HepG2 (cell line): Measurements from ENCODE around the gene SPPL2B.

Experiments
- FOSL1 ChIP-seq: sonication (generic); formaldehyde crosslinking; IDR thresholded peaks from 2 replicates; pipeline ENCODE4 v1.9.0; 2021; ENCODE audit warnings: missing genetic modification reagents, borderline replicate concordance
- FOXJ3 ChIP-seq: sonication (generic); formaldehyde crosslinking; IDR thresholded peaks from 2 replicates; pipeline ENCODE4 v1.4.0; 2020; ENCODE audit warnings: missing genetic modification reagents, mild to moderate bottlenecking, borderline replicate concordance
- KDM5A ChIP-seq: fragments of 200-600 bp; sonication (generic); IDR thresholded peaks from 2 replicates; pipeline ENCODE4 v1.7.0; 2018; ENCODE audit warnings: antibody characterized with exemption, mild to moderate bottlenecking, low read length, borderline replicate concordance
- MAFK ChIP-seq, 2 experiments: IDR thresholded peaks in 1 of 2; conservative IDR thresholded peaks in 1 of 2; 2 replicates each; pipeline ENCODE4 v1.6.1; 2011; ENCODE audit warnings: improper control_type of control experiment in 2 of 2, low read length in 2 of 2
- SP1 ChIP-seq, 2 experiments: fragments of 450-650 bp in 1 of 2; sonication (generic) in 1 of 2; formaldehyde crosslinking in 1 of 2; IDR thresholded peaks; 2 replicates each; pipeline versions ENCODE4 v1.4.0 to v1.6.1; 2016 to 2020; ENCODE audit warnings: missing genetic modification reagents in 1 of 2
- ZBTB21 ChIP-seq: sonication (generic); formaldehyde crosslinking; IDR thresholded peaks from 2 replicates; pipeline ENCODE4 v1.4.0; 2020; ENCODE audit warnings: missing genetic modification reagents
- ZNF260 ChIP-seq: sonication (generic); formaldehyde crosslinking; IDR thresholded peaks from 2 replicates; pipeline ENCODE4 v1.4.0; 2020; ENCODE audit warnings: missing genetic modification reagents, low read depth, mild to moderate bottlenecking, borderline replicate concordance
- ZNF33A ChIP-seq: sonication (generic); formaldehyde crosslinking; IDR thresholded peaks from 2 replicates; pipeline ENCODE4 v1.5.1; 2020; ENCODE audit warnings: missing genetic modification reagents, mild to moderate bottlenecking, moderate library complexity, borderline replicate concordance
- TF ChIP-seq, protein P1 (sequence below): sonication (generic); formaldehyde crosslinking; conservative IDR thresholded peaks from 2 replicates; pipeline ENCODE4 v1.4.0; 2020; ENCODE audit warnings: missing genetic modification reagents
- TF ChIP-seq, protein P2 (sequence below): sonication (generic); formaldehyde crosslinking; IDR thresholded peaks from 2 replicates; pipeline ENCODE4 v1.5.0; 2020; ENCODE audit warnings: mild to moderate bottlenecking, missing genetic modification reagents, moderate library complexity
- TF ChIP-seq, protein P3 (sequence below): sonication (generic); formaldehyde crosslinking; IDR thresholded peaks from 2 replicates; pipeline ENCODE4 v1.4.0; 2020; ENCODE audit warnings: missing genetic modification reagents, borderline replicate concordance

DNA sequence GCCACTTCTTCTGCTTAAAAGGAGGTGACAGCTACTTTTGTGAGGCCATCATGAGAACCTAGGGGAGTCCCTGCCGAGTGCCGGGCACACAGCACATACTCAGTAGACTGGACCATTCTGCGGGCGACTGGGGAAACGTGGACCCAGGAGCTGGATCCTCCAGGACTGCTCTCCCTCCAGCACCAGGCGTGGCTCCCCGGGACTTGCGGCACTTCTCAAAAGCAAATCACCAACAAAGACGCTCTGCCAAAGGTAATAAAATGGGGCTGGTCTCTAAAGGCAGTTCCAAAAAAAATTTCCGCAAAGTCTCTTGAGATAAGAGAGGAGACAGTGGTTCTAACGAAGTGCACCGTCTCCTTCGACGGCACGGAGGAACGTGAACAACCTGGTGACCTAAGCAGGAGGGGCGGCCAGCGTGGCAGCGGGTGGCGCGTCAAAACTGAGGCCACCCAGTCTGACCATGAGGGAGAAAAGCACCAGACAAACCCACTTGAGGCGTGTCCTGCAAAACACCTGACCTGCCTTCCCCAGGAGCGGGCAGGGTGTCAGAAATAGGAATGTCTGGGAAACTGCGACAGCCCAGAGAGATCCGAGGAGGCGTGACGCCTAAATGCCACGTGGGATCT lies 30.2 kb downstream of the SPPL2B start:
- TF ChIP-seq FOSL1 (CRISPR knock-in tag) (no peak), ZBTB21 (CRISPR knock-in tag) (no peak), FOXJ3 (CRISPR knock-in tag) (no peak), MAFK (conservative IDR thresholded peaks at IDR 0.05 in 1 of 2, IDR thresholded peaks at IDR 0.05 in 1 of 2; ENCODE audit: low read length in 2 of 2) (no peak), ZNF33A (CRISPR knock-in tag) (no peak), KDM5A (no peak), ZNF260 (CRISPR knock-in tag) (no peak), SP1 (IDR thresholded peaks at IDR 0.05) (no peak), SP1 (CRISPR knock-in tag; IDR thresholded peaks at IDR 0.05) (no peak)
- TF ChIP-seq, protein P1, sequence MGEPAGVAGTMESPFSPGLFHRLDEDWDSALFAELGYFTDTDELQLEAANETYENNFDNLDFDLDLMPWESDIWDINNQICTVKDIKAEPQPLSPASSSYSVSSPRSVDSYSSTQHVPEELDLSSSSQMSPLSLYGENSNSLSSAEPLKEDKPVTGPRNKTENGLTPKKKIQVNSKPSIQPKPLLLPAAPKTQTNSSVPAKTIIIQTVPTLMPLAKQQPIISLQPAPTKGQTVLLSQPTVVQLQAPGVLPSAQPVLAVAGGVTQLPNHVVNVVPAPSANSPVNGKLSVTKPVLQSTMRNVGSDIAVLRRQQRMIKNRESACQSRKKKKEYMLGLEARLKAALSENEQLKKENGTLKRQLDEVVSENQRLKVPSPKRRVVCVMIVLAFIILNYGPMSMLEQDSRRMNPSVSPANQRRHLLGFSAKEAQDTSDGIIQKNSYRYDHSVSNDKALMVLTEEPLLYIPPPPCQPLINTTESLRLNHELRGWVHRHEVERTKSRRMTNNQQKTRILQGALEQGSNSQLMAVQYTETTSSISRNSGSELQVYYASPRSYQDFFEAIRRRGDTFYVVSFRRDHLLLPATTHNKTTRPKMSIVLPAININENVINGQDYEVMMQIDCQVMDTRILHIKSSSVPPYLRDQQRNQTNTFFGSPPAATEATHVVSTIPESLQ (CRISPR knock-in tag), result no peak
- TF ChIP-seq, protein P2, sequence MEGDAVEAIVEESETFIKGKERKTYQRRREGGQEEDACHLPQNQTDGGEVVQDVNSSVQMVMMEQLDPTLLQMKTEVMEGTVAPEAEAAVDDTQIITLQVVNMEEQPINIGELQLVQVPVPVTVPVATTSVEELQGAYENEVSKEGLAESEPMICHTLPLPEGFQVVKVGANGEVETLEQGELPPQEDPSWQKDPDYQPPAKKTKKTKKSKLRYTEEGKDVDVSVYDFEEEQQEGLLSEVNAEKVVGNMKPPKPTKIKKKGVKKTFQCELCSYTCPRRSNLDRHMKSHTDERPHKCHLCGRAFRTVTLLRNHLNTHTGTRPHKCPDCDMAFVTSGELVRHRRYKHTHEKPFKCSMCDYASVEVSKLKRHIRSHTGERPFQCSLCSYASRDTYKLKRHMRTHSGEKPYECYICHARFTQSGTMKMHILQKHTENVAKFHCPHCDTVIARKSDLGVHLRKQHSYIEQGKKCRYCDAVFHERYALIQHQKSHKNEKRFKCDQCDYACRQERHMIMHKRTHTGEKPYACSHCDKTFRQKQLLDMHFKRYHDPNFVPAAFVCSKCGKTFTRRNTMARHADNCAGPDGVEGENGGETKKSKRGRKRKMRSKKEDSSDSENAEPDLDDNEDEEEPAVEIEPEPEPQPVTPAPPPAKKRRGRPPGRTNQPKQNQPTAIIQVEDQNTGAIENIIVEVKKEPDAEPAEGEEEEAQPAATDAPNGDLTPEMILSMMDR (CRISPR knock-in tag), result no peak
- TF ChIP-seq, protein P3, sequence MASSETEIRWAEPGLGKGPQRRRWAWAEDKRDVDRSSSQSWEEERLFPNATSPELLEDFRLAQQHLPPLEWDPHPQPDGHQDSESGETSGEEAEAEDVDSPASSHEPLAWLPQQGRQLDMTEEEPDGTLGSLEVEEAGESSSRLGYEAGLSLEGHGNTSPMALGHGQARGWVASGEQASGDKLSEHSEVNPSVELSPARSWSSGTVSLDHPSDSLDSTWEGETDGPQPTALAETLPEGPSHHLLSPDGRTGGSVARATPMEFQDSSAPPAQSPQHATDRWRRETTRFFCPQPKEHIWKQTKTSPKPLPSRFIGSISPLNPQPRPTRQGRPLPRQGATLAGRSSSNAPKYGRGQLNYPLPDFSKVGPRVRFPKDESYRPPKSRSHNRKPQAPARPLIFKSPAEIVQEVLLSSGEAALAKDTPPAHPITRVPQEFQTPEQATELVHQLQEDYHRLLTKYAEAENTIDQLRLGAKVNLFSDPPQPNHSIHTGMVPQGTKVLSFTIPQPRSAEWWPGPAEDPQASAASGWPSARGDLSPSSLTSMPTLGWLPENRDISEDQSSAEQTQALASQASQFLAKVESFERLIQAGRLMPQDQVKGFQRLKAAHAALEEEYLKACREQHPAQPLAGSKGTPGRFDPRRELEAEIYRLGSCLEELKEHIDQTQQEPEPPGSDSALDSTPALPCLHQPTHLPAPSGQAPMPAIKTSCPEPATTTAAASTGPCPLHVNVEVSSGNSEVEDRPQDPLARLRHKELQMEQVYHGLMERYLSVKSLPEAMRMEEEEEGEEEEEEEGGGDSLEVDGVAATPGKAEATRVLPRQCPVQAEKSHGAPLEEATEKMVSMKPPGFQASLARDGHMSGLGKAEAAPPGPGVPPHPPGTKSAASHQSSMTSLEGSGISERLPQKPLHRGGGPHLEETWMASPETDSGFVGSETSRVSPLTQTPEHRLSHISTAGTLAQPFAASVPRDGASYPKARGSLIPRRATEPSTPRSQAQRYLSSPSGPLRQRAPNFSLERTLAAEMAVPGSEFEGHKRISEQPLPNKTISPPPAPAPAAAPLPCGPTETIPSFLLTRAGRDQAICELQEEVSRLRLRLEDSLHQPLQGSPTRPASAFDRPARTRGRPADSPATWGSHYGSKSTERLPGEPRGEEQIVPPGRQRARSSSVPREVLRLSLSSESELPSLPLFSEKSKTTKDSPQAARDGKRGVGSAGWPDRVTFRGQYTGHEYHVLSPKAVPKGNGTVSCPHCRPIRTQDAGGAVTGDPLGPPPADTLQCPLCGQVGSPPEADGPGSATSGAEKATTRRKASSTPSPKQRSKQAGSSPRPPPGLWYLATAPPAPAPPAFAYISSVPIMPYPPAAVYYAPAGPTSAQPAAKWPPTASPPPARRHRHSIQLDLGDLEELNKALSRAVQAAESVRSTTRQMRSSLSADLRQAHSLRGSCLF (CRISPR knock-in tag), result no peak
